Mesendoderm (in vitro differentiated cells): Measurements from ENCODE around the gene PDE6G.

ENCODE experiments used
- DNase-seq: peaks from one replicate; pipeline ENCODE4 v3.0.0; 2013
- H2AK5ac ChIP-seq: 2 replicates; pipeline ENCODE4 v1.6.1; 2013; ENCODE audit warnings: low read length, inconsistent platforms
- H2BK120ac ChIP-seq: 2 replicates; pipeline ENCODE4 v1.6.1; 2013; ENCODE audit warnings: low read depth, mild to moderate bottlenecking, low read length, moderate library complexity, mixed read lengths
- H2BK15ac ChIP-seq: replicated peaks from 2 replicates; pipeline ENCODE4 v1.6.1; 2013; ENCODE audit warnings: low read depth, mild to moderate bottlenecking, moderate library complexity
- H2BK5ac ChIP-seq: 2 replicates; pipeline ENCODE4 v1.6.1; 2013; ENCODE audit warnings: low read length, inconsistent platforms
- H3K18ac ChIP-seq: 2 replicates; pipeline ENCODE4 v1.6.1; 2013; ENCODE audit warnings: mild to moderate bottlenecking, low read length, mixed read lengths
- H3K23ac ChIP-seq: one replicate; pipeline ENCODE4 v1.6.1; 2013; ENCODE audit warnings: low read length
- H3K27ac ChIP-seq: 2 replicates; pipeline ENCODE4 v1.5.1; 2013; ENCODE audit warnings: low read depth, mild to moderate bottlenecking, inconsistent platforms, low read length, moderate library complexity
- H3K27me3 ChIP-seq: 2 replicates; pipeline ENCODE4 v1.6.1; 2013; ENCODE audit warnings: low read length, control low read depth, mild to moderate bottlenecking, inconsistent platforms; ENCODE audit not compliant: insufficient read depth, poor library complexity
- H3K36me3 ChIP-seq: 2 replicates; pipeline ENCODE4 v1.6.1; 2013; ENCODE audit warnings: low read length, inconsistent platforms; ENCODE audit not compliant: control insufficient read depth, insufficient read depth
- H3K4ac ChIP-seq: one replicate; pipeline ENCODE4 v1.6.1; 2013; ENCODE audit warnings: low read depth, mild to moderate bottlenecking, low read length, moderate library complexity
- H3K4me1 ChIP-seq: 2 replicates; pipeline ENCODE4 v1.6.1; 2013; ENCODE audit warnings: low read depth, low read length, inconsistent platforms; ENCODE audit not compliant: control insufficient read depth
- H3K4me2 ChIP-seq: 2 replicates; pipeline ENCODE4 v1.6.1; 2013; ENCODE audit warnings: low read length
- H3K4me3 ChIP-seq: 2 replicates; pipeline ENCODE4 v1.5.1; 2013; ENCODE audit warnings: mild to moderate bottlenecking, low read length
- H3K56ac ChIP-seq: one replicate; pipeline ENCODE4 v1.6.1; 2013; ENCODE audit warnings: low read length
- H3K79me1 ChIP-seq: 2 replicates; pipeline ENCODE4 v1.6.1; 2013; ENCODE audit warnings: low read length, inconsistent platforms
- H3K79me2 ChIP-seq: 2 replicates; pipeline ENCODE4 v1.6.1; 2013; ENCODE audit warnings: mild to moderate bottlenecking, low read length; ENCODE audit not compliant: control insufficient read depth, insufficient read depth
- H3K9ac ChIP-seq: 2 replicates; pipeline ENCODE4 v1.6.1; 2013; ENCODE audit warnings: low read length, inconsistent platforms
- H4K5ac ChIP-seq: one replicate; pipeline ENCODE4 v1.6.1; 2013; ENCODE audit warnings: low read length
- H4K8ac ChIP-seq: one replicate; pipeline ENCODE4 v1.6.1; 2013; ENCODE audit warnings: low read depth, mild to moderate bottlenecking, control low read depth, low read length, moderate library complexity
- WGBS: extraction: QIAGEN DNeasy Blood & Tissue Kit; methylation state at CpG from one replicate; pipeline ENCODE4 v1.1.7; 2013; ENCODE audit warnings: low lambda C conversion rate, missing lambda C conversion rate; ENCODE audit not compliant: insufficient coverage; ENCODE audit errors: extremely low coverage; 5-methylcytosine and 5-hydroxymethylcytosine counted together

PDE6G gene

GRCh38 chr17:81701288-81702071, 45.1 kb upstream of the PDE6G start:
- Histone ChIP-seq H3K9ac (peak overlapping the region; percentile 11), H3K27ac (no peak overlapping the region), H3K4me3 (no peak overlapping the region), H3K4ac (no peak overlapping the region), H4K8ac (no peak overlapping the region), H2BK15ac (no peak overlapping the region), H3K4me1 (no peaks in the 10 kb centered on the region), H3K18ac (no peak overlapping the region), H3K27me3 (no peaks in the 10 kb centered on the region), H3K23ac (no peak overlapping the region), H3K79me1 (peaks cover 12% of the 10 kb centered on the region), H2AK5ac (no peak overlapping the region), H4K5ac (no peak overlapping the region), H3K56ac (no peak overlapping the region), H2BK120ac (no peak overlapping the region), H2BK5ac (no peak overlapping the region), H3K4me2 (no peak overlapping the region), H3K79me2 (peaks cover 35% of the 10 kb centered on the region), H3K36me3 (peaks cover 13% of the 10 kb centered on the region)
- WGBS, result no CpG with 5 or more reads among the region's 23 CpGs
- no peak for DNase-seq

DNA sequence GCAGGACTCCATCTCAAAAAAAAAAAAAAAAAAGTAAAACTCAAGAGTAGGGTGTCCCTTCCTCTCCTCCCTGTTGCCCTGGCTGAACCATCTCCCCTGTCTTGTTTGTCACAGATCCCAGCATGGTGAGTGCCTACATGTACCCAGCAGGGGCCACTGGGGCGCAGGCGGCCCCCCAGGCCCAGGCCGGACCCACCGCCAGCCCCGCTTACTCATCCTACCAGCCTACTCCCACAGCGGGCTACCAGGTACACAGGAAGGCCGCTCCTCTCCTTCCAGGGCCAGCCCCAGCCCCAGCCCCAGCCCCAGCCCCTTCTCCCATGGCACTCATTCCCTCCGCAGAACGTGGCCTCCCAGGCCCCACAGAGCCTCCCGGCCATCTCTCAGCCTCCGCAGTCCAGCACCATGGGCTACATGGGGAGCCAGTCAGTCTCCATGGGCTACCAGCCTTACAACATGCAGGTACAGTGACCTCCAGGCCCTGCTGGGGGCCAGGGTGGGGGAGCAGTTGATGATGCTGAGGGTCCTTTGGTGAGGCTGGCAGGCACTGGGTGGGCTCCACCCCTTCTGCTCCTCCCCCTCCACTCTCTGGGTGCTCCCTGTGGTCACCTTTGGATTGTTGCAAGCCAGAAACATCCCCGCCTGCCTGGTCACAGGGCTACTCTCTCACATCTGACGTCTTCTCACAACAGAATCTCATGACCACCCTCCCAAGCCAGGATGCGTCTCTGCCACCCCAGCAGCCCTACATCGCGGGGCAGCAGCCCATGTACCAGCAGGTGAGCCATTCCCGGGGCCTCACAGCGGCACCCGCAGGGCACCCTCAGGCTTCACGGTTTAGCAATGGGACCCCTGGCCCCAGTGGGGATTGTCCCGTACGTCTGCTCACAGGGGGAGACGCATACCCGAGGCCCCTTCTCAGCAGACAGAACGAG, 44.3 kb upstream of the PDE6G start:
- H3K36me3 ChIP-seq, result peaks cover 14% of the 10 kb centered on the region

DNA sequence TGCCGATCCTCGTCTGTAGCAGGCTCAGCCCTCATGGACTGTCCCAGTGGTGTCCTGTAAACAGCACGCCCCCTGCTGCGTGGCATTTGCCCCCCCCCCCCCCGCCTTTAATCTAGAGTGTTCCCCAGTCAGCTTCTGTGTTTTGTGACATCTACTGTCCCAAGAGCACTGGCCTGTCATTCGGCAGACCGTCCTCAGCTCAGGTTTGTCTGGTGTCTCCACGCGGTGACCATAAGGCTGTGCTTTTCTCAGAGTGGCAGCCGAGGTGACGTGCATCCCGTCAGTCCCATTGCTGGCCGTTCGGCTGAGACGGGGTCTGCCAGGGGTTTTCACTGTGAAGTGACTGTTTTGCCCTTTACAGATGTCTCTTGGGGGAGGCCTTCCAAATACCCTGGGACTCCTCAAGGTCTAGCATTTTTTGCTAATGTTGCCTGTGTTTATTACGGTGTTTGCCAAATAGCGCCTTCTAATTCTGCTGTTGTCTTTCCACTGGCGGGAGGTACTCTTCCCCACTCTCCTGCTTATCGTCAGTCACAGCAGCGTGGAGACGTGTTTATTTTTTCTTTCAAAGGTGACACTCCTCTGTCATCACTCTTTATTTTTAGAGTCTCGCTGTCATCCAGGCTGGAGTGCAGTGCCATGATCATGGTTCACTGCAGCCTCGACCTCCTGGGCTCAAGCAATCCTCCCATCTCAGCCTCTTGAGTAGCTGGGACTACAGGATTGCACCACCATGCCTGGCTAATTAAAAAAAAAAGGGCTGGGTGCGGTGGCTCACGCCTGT, 41.1 kb upstream of the PDE6G start:
- Histone ChIP-seq H3K4ac (no peak overlapping the region), H3K9ac (no peak overlapping the region), H2BK15ac (no peak overlapping the region), H2AK5ac (no peak overlapping the region), H3K36me3 (peaks cover 22% of the 10 kb centered on the region), H3K79me2 (peaks cover 18% of the 10 kb centered on the region), H3K79me1 (peaks cover 4% of the 10 kb centered on the region), H3K18ac (no peak overlapping the region), H2BK5ac (no peak overlapping the region), H3K27ac (no peak overlapping the region), H3K4me1 (no peaks in the 10 kb centered on the region), H4K5ac (no peak overlapping the region), H4K8ac (no peak overlapping the region), H3K4me3 (no peak overlapping the region), H3K23ac (no peak overlapping the region), H3K4me2 (no peak overlapping the region), H2BK120ac (no peak overlapping the region), H3K56ac (no peak overlapping the region), H3K27me3 (no peaks in the 10 kb centered on the region)
- DNase-seq, result no peak
- WGBS, result no CpG with 5 or more reads among the region's 25 CpGs

More for the DNA sequence above, 44.3 kb upstream of the PDE6G start:
- Histone ChIP-seq H3K27me3 (no peaks in the 10 kb centered on the region), H3K18ac (no peak overlapping the region), H3K23ac (no peak overlapping the region), H4K5ac (no peak overlapping the region), H2AK5ac (no peak overlapping the region), H3K27ac (no peak overlapping the region), H3K79me1 (peaks cover 12% of the 10 kb centered on the region), H3K4me1 (no peaks in the 10 kb centered on the region), H3K4me3 (no peak overlapping the region), H3K9ac (no peak overlapping the region), H3K4ac (no peak overlapping the region), H3K79me2 (peaks cover 35% of the 10 kb centered on the region), H3K56ac (no peak overlapping the region), H4K8ac (no peak overlapping the region), H2BK120ac (no peak overlapping the region), H2BK15ac (no peak overlapping the region), H3K4me2 (no peak overlapping the region), H2BK5ac (no peak overlapping the region)
- DNase-seq, result no peak
- WGBS, result no CpG with 5 or more reads among the region's 25 CpGs

- H3K79me2 ChIP-seq, result peaks cover 8% of the 10 kb centered on the region
- H3K36me3 ChIP-seq, result peaks cover 25% of the 10 kb centered on the region
- no peak overlapping the region for H2BK5ac ChIP-seq
- no peak overlapping the region for H2BK15ac ChIP-seq
- no peak overlapping the region for H3K27ac ChIP-seq
- H3K27me3 ChIP-seq, result no peaks in the 10 kb centered on the region
- H3K56ac ChIP-seq, result no peak overlapping the region
- no peak overlapping the region for H3K18ac ChIP-seq
- H2BK120ac ChIP-seq, result no peak overlapping the region
- no peak overlapping the region for H3K23ac ChIP-seq
- H4K5ac ChIP-seq, result no peak overlapping the region
- peaks cover 4% of the 10 kb centered on the region for H3K79me1 ChIP-seq
- no peak overlapping the region for H4K8ac ChIP-seq
- no peak overlapping the region for H3K4me2 ChIP-seq
- no peak overlapping the region for H3K9ac ChIP-seq
- no CpG with 5 or more reads among the region's 40 CpGs for WGBS
- H3K4me1 ChIP-seq, result no peaks in the 10 kb centered on the region
- H3K4ac ChIP-seq, result no peak overlapping the region
- no peak overlapping the region for H2AK5ac ChIP-seq
- no peak for DNase-seq
- H3K4me3 ChIP-seq, result no peak overlapping the region
Measured at GRCh38 chr17:81696218-81696941, 40.0 kb upstream of the PDE6G start.

DNA sequence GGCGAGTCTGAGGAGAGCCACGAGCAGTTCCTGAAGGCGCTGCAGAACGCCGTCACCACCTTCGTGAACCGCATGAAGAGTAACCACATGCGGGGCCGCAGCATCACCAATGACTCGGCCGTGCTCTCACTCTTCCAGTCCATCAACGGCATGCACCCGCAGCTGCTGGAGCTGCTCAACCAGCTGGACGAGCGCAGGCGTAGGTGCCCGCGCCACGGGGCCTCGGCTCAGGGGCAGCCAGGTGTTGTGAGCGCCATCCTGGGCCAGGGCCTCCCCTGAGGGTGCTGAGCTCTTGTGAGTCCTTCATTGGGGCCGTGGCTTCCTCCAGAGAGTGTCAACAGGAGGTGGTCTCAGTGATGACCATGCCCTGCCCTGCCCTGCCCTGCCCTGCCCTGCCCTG, 39.5 kb upstream of the PDE6G start:
- H3K27ac ChIP-seq, result no peak overlapping the region
- H3K4me3 ChIP-seq, result no peak overlapping the region
- no peaks in the 10 kb centered on the region for H3K4me1 ChIP-seq
- H3K79me2 ChIP-seq, result peaks cover 3% of the 10 kb centered on the region
- DNase-seq, result no peak
- H3K36me3 ChIP-seq, result peaks cover 23% of the 10 kb centered on the region
- H4K5ac ChIP-seq, result no peak overlapping the region
- no peak overlapping the region for H2AK5ac ChIP-seq
- H2BK120ac ChIP-seq, result no peak overlapping the region
- H3K23ac ChIP-seq, result no peak overlapping the region
- no peak overlapping the region for H3K4ac ChIP-seq
- H3K79me1 ChIP-seq, result peaks cover 3% of the 10 kb centered on the region
- H2BK5ac ChIP-seq, result no peak overlapping the region
- no peak overlapping the region for H3K18ac ChIP-seq
- no peaks in the 10 kb centered on the region for H3K27me3 ChIP-seq
- WGBS, result no CpG with 5 or more reads among the region's 22 CpGs
- no peak overlapping the region for H4K8ac ChIP-seq
- H2BK15ac ChIP-seq, result no peak overlapping the region
- H3K56ac ChIP-seq, result no peak overlapping the region
- H3K4me2 ChIP-seq, result no peak overlapping the region
- H3K9ac ChIP-seq, result no peak overlapping the region
